ENCODE data around the gene LTF.

LTF gene

GRCh38 chr3:46491089-46492070 lies 26.7 kb upstream of the LTF start:
- no peak for DNase-seq (ENCODE audit: low read depth in 2 of 2)

DNA sequence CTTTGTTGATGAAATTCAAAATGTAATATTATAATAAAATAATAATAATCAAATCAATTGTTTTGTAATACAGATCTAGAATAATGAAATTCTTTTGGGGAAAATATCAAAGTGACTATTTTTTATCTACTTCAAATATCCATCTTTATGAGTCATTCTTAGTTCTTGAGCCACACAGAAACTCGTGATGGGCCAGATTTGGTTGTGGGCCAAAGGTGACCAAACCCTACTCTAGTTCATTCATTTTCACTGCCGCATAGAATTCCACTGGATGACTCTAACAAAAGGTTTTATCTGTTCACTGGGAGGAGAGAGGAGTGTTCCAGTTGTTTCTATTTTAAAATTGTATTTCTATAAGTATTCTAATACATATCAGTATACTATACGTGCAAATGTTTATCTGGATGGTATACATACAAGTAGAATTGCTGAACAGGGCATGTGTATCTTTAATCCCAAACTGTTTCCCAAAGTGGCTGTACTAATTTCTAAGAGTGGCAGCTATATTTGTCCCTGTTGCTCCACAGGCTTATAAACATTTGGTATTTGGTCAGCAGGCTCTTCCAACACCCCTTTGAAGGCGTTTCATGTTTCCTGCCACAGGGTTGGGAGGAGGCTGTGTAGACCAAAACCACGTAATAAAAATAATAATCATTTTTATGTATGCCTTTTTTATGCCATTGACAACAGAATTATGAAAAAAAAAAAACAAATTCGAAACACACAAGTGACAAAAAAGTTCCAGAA lies 25.8 kb upstream of the LTF start:
- DNase-seq (ENCODE audit: low read depth in 2 of 2) = no peak

GRCh38 chr3:46489875-46490274 lies 25.2 kb upstream of the LTF start:
- DNase-seq (ENCODE audit: low read depth in 2 of 2) = no peak

DNA sequence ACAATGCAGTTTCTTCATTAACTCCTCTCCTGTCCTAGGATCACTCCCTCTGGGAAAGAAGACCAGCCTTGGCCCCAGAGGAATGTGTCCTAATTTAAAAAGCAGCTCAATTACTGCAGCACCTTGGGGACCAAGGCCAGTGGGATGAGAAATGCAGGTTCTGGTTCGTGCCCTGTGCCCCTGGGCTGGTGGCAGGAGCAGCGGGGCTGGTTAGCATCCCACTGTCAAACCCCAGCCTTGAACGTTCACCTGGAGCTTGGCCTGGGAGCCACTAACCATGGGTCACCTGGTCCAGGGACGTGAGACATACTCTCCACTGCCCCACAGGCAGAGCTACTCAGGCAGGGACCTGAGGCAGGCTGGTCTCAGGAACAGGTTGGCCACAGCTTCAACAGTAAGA lies 24.7 kb upstream of the LTF start:
- DNase-seq (ENCODE audit: low read depth in 2 of 2) = no peak

DNA sequence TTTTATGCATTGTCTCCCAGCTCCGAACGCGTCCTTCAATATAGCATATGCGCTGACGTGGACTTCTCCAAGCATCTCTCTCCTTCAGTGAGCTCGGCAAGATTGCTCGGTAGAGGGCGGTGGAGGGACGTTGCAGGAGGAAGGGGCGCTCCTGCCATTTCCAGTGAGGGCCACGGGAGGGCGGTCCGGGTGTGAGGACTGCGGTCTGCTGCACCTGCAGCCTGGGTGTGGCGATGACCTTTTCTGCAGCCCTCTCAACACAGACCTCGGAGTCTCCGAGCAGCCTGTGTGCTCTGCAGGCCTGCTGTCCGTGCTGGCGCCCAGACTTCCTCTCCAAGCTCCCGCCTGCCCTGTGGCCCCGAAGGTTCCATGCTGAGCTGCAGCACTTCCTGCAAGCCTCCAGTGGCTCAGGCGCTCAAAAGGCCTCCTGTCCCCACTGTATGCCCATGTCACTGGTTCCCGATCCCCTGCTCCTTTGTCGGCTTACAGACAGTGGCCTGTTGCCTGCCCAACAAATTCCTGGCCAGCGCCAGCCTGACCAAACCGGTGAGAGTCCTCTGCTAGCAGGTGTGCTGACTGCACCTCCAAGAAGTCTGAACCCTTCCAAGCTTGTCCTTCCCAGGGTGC lies 24.1 kb upstream of the LTF start:
- DNase-seq (ENCODE audit: low read depth in 2 of 2) = peak; percentile 86

- no peak for DNase-seq (ENCODE audit: low read depth in 2 of 2)
Measured at GRCh38 chr3:46485779-46486175, 21.1 kb upstream of the LTF start.

- DNase-seq (ENCODE audit: low read depth in 2 of 2) = no peak
Measured at GRCh38 chr3:46484911-46485778, 20.4 kb upstream of the LTF start.

GRCh38 chr3:46484388-46484787 lies 19.7 kb upstream of the LTF start:
- DNase-seq (ENCODE audit: low read depth in 2 of 2) = no peak

DNA sequence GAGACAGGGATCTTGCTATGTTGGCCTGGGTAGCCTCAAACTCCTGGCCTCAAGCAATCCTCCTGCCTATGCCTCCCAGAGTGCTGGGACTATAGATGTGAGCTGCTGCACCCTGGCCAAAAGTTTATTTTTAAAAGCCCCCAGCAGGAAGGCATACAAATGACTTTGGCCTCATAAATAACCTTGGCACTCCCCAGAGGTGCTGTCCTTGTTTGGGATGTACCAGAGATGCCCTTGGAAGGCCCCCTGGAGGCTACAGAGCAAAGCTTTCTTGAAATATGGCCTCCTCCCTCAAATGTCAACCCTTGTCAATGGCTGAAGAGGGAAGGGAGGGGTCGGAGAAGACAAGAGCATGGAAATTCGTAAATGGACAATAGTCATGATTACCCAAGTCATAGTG lies 19.1 kb upstream of the LTF start:
- no peak for DNase-seq (ENCODE audit: low read depth in 2 of 2)

DNA sequence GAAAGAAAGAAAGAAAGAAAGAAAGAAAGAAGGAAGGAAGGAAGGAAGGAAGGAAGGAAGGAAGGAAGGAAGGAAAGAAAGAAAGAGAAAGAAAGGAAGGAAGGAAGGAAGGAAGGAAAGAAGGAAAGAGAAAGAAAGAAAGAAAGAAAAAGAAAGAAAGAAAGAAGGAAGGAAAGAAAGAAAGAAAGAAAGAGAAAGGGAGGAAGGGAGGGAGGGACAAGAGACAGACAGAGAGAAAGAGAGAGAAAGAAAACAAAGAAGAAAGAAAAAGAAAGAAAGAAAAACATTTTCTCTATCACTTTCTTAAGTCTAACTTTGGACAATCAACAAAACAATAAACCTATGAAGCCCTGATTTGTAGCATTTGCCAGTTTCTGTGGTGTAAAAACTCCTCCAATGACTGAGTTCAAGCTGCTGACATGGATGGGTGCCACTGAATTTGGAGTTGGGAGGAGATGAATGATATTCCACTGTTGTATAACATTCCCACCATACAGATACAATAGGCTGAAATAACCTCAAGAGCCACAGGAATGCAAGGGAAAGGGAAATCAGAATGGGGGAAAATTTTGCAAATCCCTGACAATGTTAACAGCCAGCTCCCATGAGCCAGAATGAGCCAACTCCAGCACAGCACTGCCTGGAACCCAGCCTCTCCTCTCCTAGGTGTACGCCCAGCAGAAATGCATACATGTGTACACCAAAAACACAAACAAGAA lies 18.1 kb upstream of the LTF start:
- DNase-seq (ENCODE audit: low read depth in 2 of 2) = no peak

DNA sequence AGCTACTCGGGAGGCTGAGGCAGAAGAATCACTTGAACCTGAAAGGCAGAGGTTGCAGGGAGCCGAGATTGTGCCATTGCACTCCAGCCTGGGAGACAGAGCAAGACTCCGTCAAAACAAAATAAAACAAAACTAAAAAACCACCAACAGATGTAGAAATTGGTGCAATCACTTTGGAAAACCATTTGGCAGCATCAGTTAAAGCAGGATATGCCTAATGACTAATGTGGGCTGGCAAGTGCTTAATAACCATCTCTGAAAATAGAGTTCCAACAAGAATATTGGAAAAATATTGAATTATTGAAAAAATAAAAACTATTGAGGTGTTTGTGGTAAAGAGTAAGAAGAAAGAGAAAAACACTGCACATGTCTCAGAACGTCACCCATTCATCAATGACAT lies 16.9 kb upstream of the LTF start:
- DNase-seq (ENCODE audit: low read depth in 2 of 2) = no peak

- no peak for DNase-seq (ENCODE audit: low read depth in 2 of 2)
Measured at GRCh38 chr3:46480491-46481195, 15.9 kb upstream of the LTF start.

DNA sequence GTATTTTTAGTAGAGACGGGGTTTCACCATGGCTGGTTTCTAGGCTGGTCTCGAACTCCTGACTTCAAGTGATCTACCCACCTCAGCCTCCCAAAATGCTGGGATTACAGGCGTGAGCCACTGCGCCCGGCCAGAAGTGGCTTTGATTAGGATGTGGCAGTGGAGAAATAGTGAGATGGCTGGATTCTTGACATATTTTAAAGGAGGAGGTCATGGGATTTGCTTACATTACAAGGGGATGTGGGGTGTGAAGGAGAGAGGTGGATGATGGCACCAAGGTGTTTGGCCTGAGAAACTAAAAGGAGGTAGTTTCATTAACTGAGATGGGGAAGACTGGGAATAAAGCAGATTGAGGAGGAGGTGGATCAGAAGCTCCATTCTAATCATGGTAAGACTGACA lies 15.0 kb upstream of the LTF start:
- no peak for DNase-seq (ENCODE audit: low read depth in 2 of 2)

GRCh38 chr3:46479021-46479420 lies 14.3 kb upstream of the LTF start:
- DNase-seq (ENCODE audit: low read depth in 2 of 2) = no peak

DNA sequence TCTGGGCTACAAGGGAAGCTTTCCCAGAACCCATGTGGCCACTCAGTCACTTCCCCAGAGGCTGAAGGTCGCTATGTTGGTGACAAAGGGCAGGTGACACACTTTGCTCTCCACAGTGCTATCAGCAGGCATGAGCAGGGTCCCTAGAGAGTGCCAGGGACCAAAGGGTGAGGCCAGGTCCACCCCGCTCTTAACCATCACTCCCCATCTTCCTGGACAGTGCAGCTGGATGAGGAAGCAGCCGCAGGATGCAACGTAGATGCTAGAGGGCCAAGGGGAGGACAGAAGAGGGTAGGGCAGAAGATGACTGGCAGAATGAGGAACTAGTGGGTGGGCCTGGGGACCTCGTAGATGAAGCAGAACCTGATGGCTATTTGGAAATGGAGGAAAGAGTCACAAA lies 13.6 kb upstream of the LTF start:
- no peak for DNase-seq (ENCODE audit: low read depth in 2 of 2)

DNA sequence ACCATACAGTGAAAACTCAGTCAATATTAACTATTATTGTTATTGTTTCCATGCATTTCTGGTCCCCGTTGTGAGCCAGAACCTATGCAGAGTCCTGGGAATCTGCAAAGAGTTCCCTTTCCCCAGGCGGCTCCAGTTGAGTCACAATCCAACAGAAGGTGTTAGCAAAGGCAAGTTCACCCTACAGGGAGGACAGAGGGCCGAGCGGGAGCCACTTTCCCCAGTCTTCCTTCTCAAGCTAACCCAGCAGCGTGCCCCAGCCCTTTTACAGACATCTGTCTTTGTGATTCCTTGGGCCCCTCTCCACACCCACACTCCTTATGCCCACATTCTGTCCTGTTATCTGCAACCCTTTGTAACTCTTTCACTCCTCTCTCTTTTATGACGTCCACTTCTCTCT lies 13.1 kb upstream of the LTF start:
- no peak for DNase-seq (ENCODE audit: low read depth in 2 of 2)

GRCh38 chr3:46477145-46477544 lies 12.4 kb upstream of the LTF start:
- no peak for DNase-seq (ENCODE audit: low read depth in 2 of 2)

GRCh38 chr3:46472736-46473135 lies 8.0 kb upstream of the LTF start:
- DNase-seq (ENCODE audit: low read depth in 2 of 2) = no peak

- DNase-seq (ENCODE audit: low read depth in 2 of 2) = no peak
Measured at GRCh38 chr3:46471371-46471914, 6.7 kb upstream of the LTF start.

GRCh38 chr3:46470831-46471230 lies 6.1 kb upstream of the LTF start:
- no peak for DNase-seq (ENCODE audit: low read depth in 2 of 2)
